Measurements from ENCODE around the gene JOSD2.

GRCh38 chr19:50535672-50536187, 24.7 kb upstream of the JOSD2 start:
- TF ChIP-seq CTCF (IDR thresholded peaks at IDR 0.05) (no peak), POLR2A (IDR thresholded peaks at IDR 0.05) (no peak)

Data from lower leg skin (tissue), 3 donors.